ENCODE measurements around the gene NECAP2.
"Not testable (repeated sequence)": the region's sequence is repeated elsewhere in the genome, so short reads cannot be mapped to it uniquely, and the experiment has no call there.

- TF ChIP-seq CTCF (conservative IDR thresholded peaks at IDR 0.05; ENCODE audit: low read length); EZH2phosphoT487 (IDR thresholded peaks at IDR 0.05; ENCODE audit: borderline replicate concordance, low read depth, low read length): not testable (repeated sequence)
These were observed 46.5 kb downstream of the NECAP2 start for GRCh38 chr1:16487011-16487410.

Measured in OCI-LY7 (cell line).